GM23338 (cell line): ENCODE measurements around the gene CD180. TPM values are rescaled to one million over a fixed set of nuclear protein-coding genes. Genes with fewer than 3 reads are reported as not detected.

Experiments
- ATAC-seq: fragments of 200-7000 bp; cut with Tn5 transposase; 3 replicates; pipeline ENCODE4 v1.9.1; 2020
- DNase-seq: peaks from one replicate; pipeline ENCODE4 v3.0.0-alpha.2; 2015; ENCODE audit warnings: low spot score
- H2AFZ ChIP-seq: fragments of 200-600 bp; sonication (generic); 2 replicates; pipeline ENCODE4 v1.8.0; 2016; ENCODE audit warnings: antibody characterized with exemption, mild to moderate bottlenecking, moderate library complexity
- H3F3A ChIP-seq: fragments of 200-600 bp; sonication (generic); replicated peaks from 2 replicates; pipeline ENCODE4 v1.8.0; 2017; ENCODE audit warnings: antibody characterized with exemption, mixed run types, low read depth
- H3K27ac ChIP-seq: fragments of 200-600 bp; sonication (generic); 2 replicates; pipeline ENCODE4 v1.6.1; 2016; ENCODE audit warnings: low read depth
- H3K27me3 ChIP-seq: fragments of 200-600 bp; sonication (generic); 2 replicates; pipeline ENCODE4 v1.8.0; 2016; ENCODE audit warnings: mild to moderate bottlenecking, mixed run types, moderate library complexity; ENCODE audit not compliant: insufficient read depth
- H3K36me3 ChIP-seq: fragments of 200-600 bp; sonication (generic); 2 replicates; pipeline ENCODE4 v1.8.0; 2016; ENCODE audit warnings: mild to moderate bottlenecking; ENCODE audit not compliant: insufficient read depth
- H3K4me1 ChIP-seq: fragments of 200-600 bp; sonication (generic); 2 replicates; pipeline ENCODE4 v1.8.0; 2016; ENCODE audit warnings: mild to moderate bottlenecking, moderate library complexity; ENCODE audit not compliant: insufficient read depth
- H3K4me2 ChIP-seq: fragments of 200-600 bp; sonication (generic); 2 replicates; pipeline ENCODE4 v1.7.1; 2017; ENCODE audit warnings: mixed run types
- H3K4me3 ChIP-seq: fragments of 200-600 bp; sonication (generic); 2 replicates; pipeline ENCODE4 v1.6.1; 2016; ENCODE audit warnings: mixed run types
- H3K79me2 ChIP-seq: fragments of 200-600 bp; sonication (generic); replicated peaks from 2 replicates; pipeline ENCODE4 v1.8.0; 2017; ENCODE audit warnings: mild to moderate bottlenecking; ENCODE audit not compliant: insufficient read depth
- H3K9me2 ChIP-seq: fragments of 200-600 bp; sonication (generic); 2 replicates; pipeline ENCODE4 v1.8.0; 2017; ENCODE audit not compliant: insufficient read depth
- H4K20me1 ChIP-seq: fragments of 200-600 bp; sonication (generic); replicated peaks from 2 replicates; pipeline ENCODE4 v1.8.0; 2017; ENCODE audit warnings: mild to moderate bottlenecking; ENCODE audit not compliant: insufficient read depth
- H3K27ac Mint-ChIP-seq: 2 replicates; pipeline ENCODE4 v1.8.0; 2020; ENCODE audit warnings: inconsistent platforms, mild to moderate bottlenecking, moderate library complexity, mixed read lengths
- H3K27me3 Mint-ChIP-seq: 3 replicates; pipeline ENCODE4 v1.8.0; 2022; ENCODE audit warnings: low read depth, mild to moderate bottlenecking, moderate library complexity, mixed read lengths, inconsistent platforms; ENCODE audit not compliant: insufficient read depth, poor library complexity
- H3K36me3 Mint-ChIP-seq: 3 replicates; pipeline ENCODE4 v1.8.0; 2021; ENCODE audit warnings: low read depth, mild to moderate bottlenecking, inconsistent platforms, moderate library complexity, mixed read lengths
- H3K4me1 Mint-ChIP-seq: 3 replicates; pipeline ENCODE4 v1.8.0; 2020; ENCODE audit warnings: mild to moderate bottlenecking, inconsistent platforms, mixed read lengths
- H3K4me3 Mint-ChIP-seq: 3 replicates; pipeline ENCODE4 v1.8.0; 2021; ENCODE audit warnings: moderate library complexity, mild to moderate bottlenecking, inconsistent platforms, mixed read lengths
- H3K9me3 Mint-ChIP-seq: 3 replicates; pipeline ENCODE4 v1.8.0; 2020; ENCODE audit warnings: moderate library complexity, mild to moderate bottlenecking, inconsistent platforms, mixed read lengths
- CTCF ChIP-seq, 2 experiments: fragments of 200-600 bp in 1 of 2; sonication (generic) in 1 of 2; conservative IDR thresholded peaks; 2 replicates each; pipeline versions ENCODE4 v1.5.1 to v1.6.1; 2016 to 2017; ENCODE audit warnings: antibody characterized with exemption in 2 of 2, low read depth in 2 of 2, mild to moderate bottlenecking in 2 of 2, moderate library complexity in 1 of 2
- EZH2 ChIP-seq: fragments of 200-600 bp; sonication (generic); IDR thresholded peaks from one replicate; pipeline ENCODE4 v1.8.0; 2017; ENCODE audit warnings: antibody characterized with exemption, mild to moderate bottlenecking, low read depth; ENCODE audit not compliant: unreplicated experiment
- JUNB ChIP-seq: IDR thresholded peaks from one replicate; pipeline ENCODE4 v1.6.1; 2016; ENCODE audit warnings: antibody characterized with exemption; ENCODE audit not compliant: unreplicated experiment
- REST ChIP-seq: IDR thresholded peaks from one replicate; pipeline ENCODE4 v1.6.1; 2018; ENCODE audit warnings: antibody characterized with exemption; ENCODE audit not compliant: unreplicated experiment
- STAT1 ChIP-seq: IDR thresholded peaks from one replicate; pipeline ENCODE4 v1.6.1; 2016; ENCODE audit warnings: antibody characterized with exemption; ENCODE audit not compliant: unreplicated experiment
- ZNF331 ChIP-seq: fragments of 250-450 bp; sonication (Bioruptor Pico); IDR thresholded peaks from 2 replicates; pipeline ENCODE4 v1.5.0; 2020; ENCODE audit warnings: low read depth, mild to moderate bottlenecking, moderate library complexity
- ZNF462 ChIP-seq: fragments of 250-450 bp; sonication (Bioruptor Pico); IDR thresholded peaks from 2 replicates; pipeline ENCODE4 v1.5.0; 2020; ENCODE audit warnings: mild to moderate bottlenecking, moderate library complexity
- polyA plus RNA-seq: library from polyadenylated mRNA; unstranded; fragments of >200 nt; fragmentation: Nextera tagmentation; extraction: Ambion mirVana; gene quantifications from 2 replicates; pipeline ENCODE4 v1.2.1, GENCODE V29; 2016
- total RNA-seq: library from RNA; depleted of rRNA; stranded (reverse); fragments of >200 nt; shearing (Covaris generic); gene quantifications from 2 replicates; pipeline ENCODE4 v1.2.3, GENCODE V29; 2014

Gene CD180
- total and polyA plus RNA-seq, 2 experiments from 2014 or later = not detected

GRCh38 chr5:67163231-67163756 lies 33.3 kb downstream of the CD180 start:
- Mint-ChIP-seq H3K27me3 (peaks cover 9% of the 10 kb centered on the region), H3K27ac (no peak overlapping the region), H3K9me3 (no peaks in the 10 kb centered on the region; the same call in 2 of the 3 replicates), H3K36me3 (peaks cover 5% of the 10 kb centered on the region; the same call in 1 of the 3 replicates), H3K4me1 (peaks cover 20% of the 10 kb centered on the region; the same call in 2 of the 3 replicates), H3K4me3 (no peak overlapping the region)
- Histone ChIP-seq H3K79me2 (no peaks in the 10 kb centered on the region), H3K4me2 (no peak overlapping the region), H3K4me1 (no peaks in the 10 kb centered on the region), H4K20me1 (no peaks in the 10 kb centered on the region), H3K27me3 (no peaks in the 10 kb centered on the region), H3K36me3 (no peaks in the 10 kb centered on the region), H2AFZ (no peak overlapping the region), H3K27ac (no peak overlapping the region), H3K9me2 (no peaks in the 10 kb centered on the region), H3F3A (no peaks in the 10 kb centered on the region), H3K4me3 (no peak overlapping the region)
- no peak for ATAC-seq
- DNase-seq = peak; percentile 44
- TF ChIP-seq JUNB (no peak), REST (no peak), ZNF331 (no peak), STAT1 (no peak), EZH2 (no peak), CTCF (conservative IDR thresholded peaks at IDR 0.05; ENCODE audit: low read depth in 2 of 2) (peak; percentile 10 to 49; a peak in 2 of 4 replicates), ZNF462 (CRISPR knock-in tag) (no peak)
